Thoracic aorta (tissue), 2 donors: ENCODE data around the gene FBF1. TPM values are rescaled to one million over a fixed set of nuclear protein-coding genes. Genes with fewer than 3 reads are reported as not detected.

Experiments used
- ATAC-seq: fragments of 150-250 bp; one replicate; pipeline ENCODE4 v1.8.0; 2017; ENCODE audit warnings: low read depth; ENCODE audit not compliant: insufficient number of reproducible peaks, low FRiP score
- DNase-seq: peaks from one replicate; pipeline ENCODE4 v3.0.0-alpha.2; 2020; ENCODE audit warnings: low spot score
- H3K27ac ChIP-seq, 2 donors: fragments of 200-600 bp; sonication (generic); 1 replicate in 1 of 2; 2 replicates in 1 of 2; pipeline ENCODE4 v1.5.1; 2016; ENCODE audit warnings: mild to moderate bottlenecking in 2 of 2, moderate library complexity in 2 of 2
- H3K27me3 ChIP-seq: fragments of 200-600 bp; sonication (generic); replicated peaks from 2 replicates; pipeline ENCODE4 v1.6.0; 2016; ENCODE audit warnings: mild to moderate bottlenecking; ENCODE audit not compliant: insufficient read depth
- H3K36me3 ChIP-seq: fragments of 200-600 bp; sonication (generic); one replicate; pipeline ENCODE4 v1.5.1; 2016
- H3K4me1 ChIP-seq, 2 donors: fragments of 200-600 bp; sonication (generic); 1 replicate in 1 of 2; 2 replicates in 1 of 2; pipeline versions ENCODE4 v1.5.1 to v1.6.0; 2016; ENCODE audit warnings: low read depth in 2 of 2, mild to moderate bottlenecking in 1 of 2; ENCODE audit not compliant: control insufficient read depth in 1 of 2
- H3K4me3 ChIP-seq: fragments of 200-600 bp; sonication (generic); 2 replicates; pipeline ENCODE4 v1.5.1; 2016; ENCODE audit warnings: mild to moderate bottlenecking
- H3K9me3 ChIP-seq: fragments of 200-600 bp; sonication (generic); 2 replicates; pipeline ENCODE4 v1.5.1; 2016
- total RNA-seq, 2 donors: library from RNA; depleted of rRNA; stranded (reverse); fragments of >200 nt; gene quantifications; one replicate each; pipeline versions ENCODE4 v1.1.0 to v1.2.3, GENCODE V29; 2016
- TF ChIP-seq, protein P1 (sequence below): fragments of 200-600 bp; sonication (generic); IDR thresholded peaks from one replicate; pipeline ENCODE4 v1.5.1; 2019; ENCODE audit warnings: antibody characterized with exemption

Gene FBF1
- total RNA-seq, 2 donors from 2014 or later, result 6.3 to 8.0 TPM

- no peak overlapping the region for H3K4me3 ChIP-seq
- H3K4me1 ChIP-seq, result peaks cover 8% of the 10 kb centered on the region in 2 donors
- H3K27ac ChIP-seq, result no peak overlapping the region
- no peaks in the 10 kb centered on the region for H3K9me3 ChIP-seq
- TF ChIP-seq, protein P1, sequence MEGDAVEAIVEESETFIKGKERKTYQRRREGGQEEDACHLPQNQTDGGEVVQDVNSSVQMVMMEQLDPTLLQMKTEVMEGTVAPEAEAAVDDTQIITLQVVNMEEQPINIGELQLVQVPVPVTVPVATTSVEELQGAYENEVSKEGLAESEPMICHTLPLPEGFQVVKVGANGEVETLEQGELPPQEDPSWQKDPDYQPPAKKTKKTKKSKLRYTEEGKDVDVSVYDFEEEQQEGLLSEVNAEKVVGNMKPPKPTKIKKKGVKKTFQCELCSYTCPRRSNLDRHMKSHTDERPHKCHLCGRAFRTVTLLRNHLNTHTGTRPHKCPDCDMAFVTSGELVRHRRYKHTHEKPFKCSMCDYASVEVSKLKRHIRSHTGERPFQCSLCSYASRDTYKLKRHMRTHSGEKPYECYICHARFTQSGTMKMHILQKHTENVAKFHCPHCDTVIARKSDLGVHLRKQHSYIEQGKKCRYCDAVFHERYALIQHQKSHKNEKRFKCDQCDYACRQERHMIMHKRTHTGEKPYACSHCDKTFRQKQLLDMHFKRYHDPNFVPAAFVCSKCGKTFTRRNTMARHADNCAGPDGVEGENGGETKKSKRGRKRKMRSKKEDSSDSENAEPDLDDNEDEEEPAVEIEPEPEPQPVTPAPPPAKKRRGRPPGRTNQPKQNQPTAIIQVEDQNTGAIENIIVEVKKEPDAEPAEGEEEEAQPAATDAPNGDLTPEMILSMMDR, result no peak
- no peaks in the 10 kb centered on the region for H3K27me3 ChIP-seq
- H3K36me3 ChIP-seq, result peaks cover 20% of the 10 kb centered on the region
- DNase-seq (no peak), ATAC-seq (no peak)
These were observed 2.6 kb upstream of the FBF1 start for GRCh38 chr17:75943491-75943890.

DNA sequence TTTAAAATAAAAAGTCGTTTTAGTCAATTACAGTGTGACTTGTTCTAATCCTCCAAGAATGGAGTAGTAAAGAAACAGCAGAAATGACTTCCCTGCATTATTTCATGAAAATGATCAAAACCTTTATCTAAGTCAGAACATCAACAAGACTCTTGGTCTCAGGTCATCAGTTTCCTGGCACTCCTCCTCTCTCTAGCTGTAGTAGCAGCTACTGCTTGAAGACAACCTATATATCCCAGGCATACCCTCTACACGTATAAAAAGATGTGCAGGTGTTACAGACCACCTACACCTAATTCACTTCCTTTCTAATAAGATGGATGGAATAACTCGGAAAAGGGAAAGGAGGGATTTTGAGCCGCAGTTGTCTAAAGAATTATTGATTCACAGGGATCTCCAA lies 1.6 kb upstream of the FBF1 start:
- Histone ChIP-seq H3K9me3 (no peaks in the 10 kb centered on the region), H3K27me3 (no peaks in the 10 kb centered on the region), H3K4me1 (peaks cover 8% of the 10 kb centered on the region in 2 donors), H3K4me3 (no peak overlapping the region), H3K36me3 (peaks cover 12% of the 10 kb centered on the region), H3K27ac (no peak overlapping the region)
- TF ChIP-seq, protein P1, result no peak
- DNase-seq (no peak), ATAC-seq (no peak)

DNA sequence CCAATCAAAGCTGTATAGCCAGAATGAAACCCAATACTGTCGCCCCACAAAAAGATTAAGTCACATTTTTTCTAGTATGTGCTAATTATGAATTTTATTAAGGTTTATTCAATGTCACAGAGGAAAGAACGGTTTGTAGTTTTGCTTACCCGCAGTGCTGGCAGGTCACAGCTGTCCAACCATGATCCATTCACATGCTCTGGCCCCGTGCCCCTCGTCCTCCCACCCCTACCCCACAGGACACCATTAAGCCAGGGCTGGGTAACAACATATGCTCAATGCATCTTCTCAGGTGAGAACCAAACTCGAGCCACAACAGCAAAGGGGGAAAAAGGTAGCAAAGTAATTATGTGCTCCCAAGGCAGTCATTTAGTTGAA lies 589 bp upstream of the FBF1 start:
- no peaks in the 10 kb centered on the region for H3K9me3 ChIP-seq
- ATAC-seq (no peak), DNase-seq (no peak)

GRCh38 chr17:75937652-75938051 lies 3.2 kb downstream of the FBF1 start:
- Histone ChIP-seq H3K27me3 (no peaks in the 10 kb centered on the region), H3K4me3 (no peak overlapping the region), H3K36me3 (no peaks in the 10 kb centered on the region), H3K27ac (no peak overlapping the region), H3K9me3 (no peaks in the 10 kb centered on the region), H3K4me1 (peaks cover 8% of the 10 kb centered on the region in 2 donors)
- DNase-seq (no peak), ATAC-seq (no peak)
- TF ChIP-seq, protein P1, result no peak

More for the DNA sequence above, 589 bp upstream of the FBF1 start:
- no peak overlapping the region for H3K27ac ChIP-seq
- H3K4me3 ChIP-seq, result peak overlapping the region; percentile 86
- peaks cover 8% of the 10 kb centered on the region in 2 donors for H3K4me1 ChIP-seq
- TF ChIP-seq, protein P1, result no peak
- H3K27me3 ChIP-seq, result no peaks in the 10 kb centered on the region
- H3K36me3 ChIP-seq, result peaks cover 10% of the 10 kb centered on the region

DNA sequence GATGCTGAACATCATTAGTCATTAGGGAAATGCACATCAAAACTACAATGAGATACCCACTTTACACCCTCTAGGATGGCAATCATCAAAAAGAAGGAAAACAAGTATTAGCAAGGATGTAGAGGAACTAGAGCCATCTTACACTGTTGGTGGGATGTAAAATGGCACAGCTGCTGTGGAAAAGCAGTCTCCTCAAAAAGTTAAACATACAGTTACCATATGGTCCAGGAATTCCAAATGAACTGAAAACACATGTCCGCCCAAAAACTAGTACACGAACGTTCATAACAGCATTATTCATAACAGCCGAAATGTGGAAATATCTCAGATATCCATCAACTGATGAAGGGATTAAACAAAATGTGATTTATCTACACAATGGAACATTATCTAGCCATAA lies 7.0 kb downstream of the FBF1 start:
- Histone ChIP-seq H3K27me3 (no peaks in the 10 kb centered on the region), H3K4me3 (no peak overlapping the region), H3K36me3 (no peaks in the 10 kb centered on the region), H3K4me1 (no peaks in the 10 kb centered on the region), H3K27ac (no peak overlapping the region), H3K9me3 (no peaks in the 10 kb centered on the region)
- TF ChIP-seq, protein P1, result no peak
- ATAC-seq (no peak), DNase-seq (no peak)
